Measurements from ENCODE around the gene HLA-DPB1. TPM values are rescaled to one million over a fixed set of nuclear protein-coding genes. Genes with fewer than 3 reads are reported as not detected.

HLA-DPB1 gene
- total RNA-seq, 1 experiment from 2014 or later: not detected

DNA sequence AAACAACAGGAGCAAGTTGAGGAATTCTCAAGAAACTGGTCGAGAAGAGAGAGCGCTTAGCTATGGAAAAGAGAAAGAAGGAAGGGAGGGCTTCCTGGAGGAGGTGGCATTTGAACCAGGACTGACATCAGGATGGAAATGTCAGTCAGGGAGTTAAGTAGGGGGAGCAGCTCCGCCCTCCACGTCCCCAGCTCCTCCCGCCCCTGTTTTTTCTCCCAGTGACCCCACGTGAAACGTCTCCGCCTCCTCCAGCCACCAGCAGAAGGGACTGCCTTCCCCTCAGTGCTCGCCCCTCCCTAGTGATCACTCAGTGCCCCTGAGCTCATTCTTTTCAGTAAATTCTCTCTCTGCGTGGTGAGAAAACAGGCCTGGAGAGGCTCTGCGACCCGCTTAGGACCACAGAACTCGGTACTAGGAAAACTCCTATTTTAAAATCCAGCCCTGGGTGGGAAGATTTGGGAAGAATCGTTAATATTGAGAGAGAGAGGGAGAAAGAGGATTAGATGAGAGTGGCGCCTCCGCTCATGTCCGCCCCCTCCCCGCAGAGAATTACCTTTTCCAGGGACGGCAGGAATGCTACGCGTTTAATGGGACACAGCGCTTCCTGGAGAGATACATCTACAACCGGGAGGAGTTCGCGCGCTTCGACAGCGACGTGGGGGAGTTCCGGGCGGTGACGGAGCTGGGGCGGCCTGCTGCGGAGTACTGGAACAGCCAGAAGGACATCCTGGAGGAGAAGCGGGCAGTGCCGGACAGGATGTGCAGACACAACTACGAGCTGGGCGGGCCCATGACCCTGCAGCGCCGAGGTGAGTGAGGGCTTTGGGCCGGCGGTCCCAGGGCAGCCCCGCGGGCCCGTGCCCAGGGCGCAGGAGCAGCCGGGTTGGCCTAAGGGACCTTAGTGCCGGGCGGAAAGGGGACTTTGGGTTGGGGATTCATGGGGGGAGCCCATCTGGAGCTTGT, 4.6 kb downstream of the HLA-DPB1 start:
- peaks cover 22% of the 10 kb centered on the region for H3K27me3 Mint-ChIP-seq (ENCODE audit: insufficient read depth, unreplicated experiment)
- Histone ChIP-seq H3K9me3 (no peaks in the 10 kb centered on the region), H3K4me3 (ENCODE audit: low read depth, low read length) (no peak overlapping the region), H3K27me3 (replicated peaks; ENCODE audit: control insufficient read depth, insufficient read depth, low read length) (no peaks in the 10 kb centered on the region), H3K36me3 (ENCODE audit: control insufficient read depth, insufficient read depth, low read length) (no peaks in the 10 kb centered on the region), H3K4me1 (no peaks in the 10 kb centered on the region)
- no peaks in the 10 kb centered on the region for H3K4me1 Mint-ChIP-seq (ENCODE audit: low read depth, unreplicated experiment)
- H3K36me3 Mint-ChIP-seq (ENCODE audit: insufficient read depth, unreplicated experiment): no peaks in the 10 kb centered on the region
- ChIA-PET CTCF (no interaction called here), POLR2A (no interaction called here)
- intact Hi-C loops (cut with micrococcal nuclease; ENCODE audit: unreplicated experiment): no loop called here
- H3K4me3 Mint-ChIP-seq (ENCODE audit: unreplicated experiment): no peak overlapping the region
- BruUV-seq (replicated peaks): no TSS peak
- DNase-seq: no peak
- TF ChIP-seq, protein P1, sequence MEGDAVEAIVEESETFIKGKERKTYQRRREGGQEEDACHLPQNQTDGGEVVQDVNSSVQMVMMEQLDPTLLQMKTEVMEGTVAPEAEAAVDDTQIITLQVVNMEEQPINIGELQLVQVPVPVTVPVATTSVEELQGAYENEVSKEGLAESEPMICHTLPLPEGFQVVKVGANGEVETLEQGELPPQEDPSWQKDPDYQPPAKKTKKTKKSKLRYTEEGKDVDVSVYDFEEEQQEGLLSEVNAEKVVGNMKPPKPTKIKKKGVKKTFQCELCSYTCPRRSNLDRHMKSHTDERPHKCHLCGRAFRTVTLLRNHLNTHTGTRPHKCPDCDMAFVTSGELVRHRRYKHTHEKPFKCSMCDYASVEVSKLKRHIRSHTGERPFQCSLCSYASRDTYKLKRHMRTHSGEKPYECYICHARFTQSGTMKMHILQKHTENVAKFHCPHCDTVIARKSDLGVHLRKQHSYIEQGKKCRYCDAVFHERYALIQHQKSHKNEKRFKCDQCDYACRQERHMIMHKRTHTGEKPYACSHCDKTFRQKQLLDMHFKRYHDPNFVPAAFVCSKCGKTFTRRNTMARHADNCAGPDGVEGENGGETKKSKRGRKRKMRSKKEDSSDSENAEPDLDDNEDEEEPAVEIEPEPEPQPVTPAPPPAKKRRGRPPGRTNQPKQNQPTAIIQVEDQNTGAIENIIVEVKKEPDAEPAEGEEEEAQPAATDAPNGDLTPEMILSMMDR (IDR thresholded peaks at IDR 0.05; ENCODE audit: insufficient read depth in 1 of 2, low read depth in 1 of 2, low read length in 1 of 2, severe bottlenecking in 1 of 2, unreplicated experiment in 1 of 2): no peak
- no peak overlapping the region for H3K27ac Mint-ChIP-seq (ENCODE audit: unreplicated experiment)
- H3K9me3 Mint-ChIP-seq (ENCODE audit: unreplicated experiment): peaks cover 17% of the 10 kb centered on the region

DNA sequence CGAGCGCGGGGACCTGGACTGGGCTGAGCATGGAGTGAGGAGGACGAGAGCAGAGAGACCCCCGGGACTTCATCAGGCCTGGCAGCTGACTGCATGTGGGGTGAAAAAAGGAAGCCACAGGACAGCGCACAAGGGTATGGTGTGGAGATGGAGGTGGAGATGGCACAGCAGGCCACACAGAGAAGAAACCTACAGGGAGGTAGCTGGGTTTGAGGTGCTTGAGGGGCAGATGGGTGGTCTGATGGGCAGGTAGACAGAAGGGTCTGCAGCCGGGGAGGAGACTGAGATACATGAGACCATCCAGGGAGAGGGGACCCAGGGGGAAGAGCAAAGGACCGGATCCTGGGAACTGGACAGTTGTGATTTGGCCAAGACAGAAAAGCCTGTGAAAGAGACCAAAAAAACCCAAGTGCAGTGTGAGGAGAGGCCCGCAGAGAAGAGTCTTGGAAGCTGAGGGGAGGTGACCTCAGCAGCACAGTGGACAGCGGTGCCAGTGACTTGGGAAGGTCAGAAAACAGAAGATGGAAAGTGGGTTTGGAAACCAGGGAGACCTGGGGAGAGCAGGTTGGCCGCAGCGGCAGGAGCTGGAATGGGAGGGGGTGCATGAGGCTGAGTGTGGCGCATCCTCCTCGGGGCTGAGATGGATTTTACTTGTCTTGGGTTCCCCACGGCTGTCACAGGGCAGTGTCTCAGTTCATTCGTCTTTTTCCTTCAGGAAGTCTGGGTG, 5.5 kb downstream of the HLA-DPB1 start:
- no peaks in the 10 kb centered on the region for H3K36me3 ChIP-seq (ENCODE audit: control insufficient read depth, insufficient read depth, low read length)
- ChIA-PET CTCF (no interaction called here), POLR2A (no interaction called here)
- Mint-ChIP-seq H3K27ac (ENCODE audit: unreplicated experiment) (no peak overlapping the region), H3K27me3 (ENCODE audit: insufficient read depth, unreplicated experiment) (peaks cover 22% of the 10 kb centered on the region), H3K4me1 (ENCODE audit: low read depth, unreplicated experiment) (no peaks in the 10 kb centered on the region), H3K4me3 (ENCODE audit: unreplicated experiment) (no peak overlapping the region), H3K9me3 (ENCODE audit: unreplicated experiment) (peaks cover 17% of the 10 kb centered on the region), H3K36me3 (ENCODE audit: insufficient read depth, unreplicated experiment) (no peaks in the 10 kb centered on the region)
- DNase-seq: no peak
- H3K4me1 ChIP-seq: no peaks in the 10 kb centered on the region
- intact Hi-C loops (cut with micrococcal nuclease; ENCODE audit: unreplicated experiment): no loop called here
- H3K4me3 ChIP-seq (ENCODE audit: low read depth, low read length): no peak overlapping the region
- no peaks in the 10 kb centered on the region for H3K9me3 ChIP-seq
- BruUV-seq (replicated peaks): no TSS peak
- H3K27me3 ChIP-seq (replicated peaks; ENCODE audit: control insufficient read depth, insufficient read depth, low read length): no peaks in the 10 kb centered on the region; the same call in 1 of the 2 replicates
- TF ChIP-seq, protein P1 (IDR thresholded peaks at IDR 0.05; ENCODE audit: insufficient read depth in 1 of 2, low read depth in 1 of 2, low read length in 1 of 2, severe bottlenecking in 1 of 2, unreplicated experiment in 1 of 2): no peak

DNA sequence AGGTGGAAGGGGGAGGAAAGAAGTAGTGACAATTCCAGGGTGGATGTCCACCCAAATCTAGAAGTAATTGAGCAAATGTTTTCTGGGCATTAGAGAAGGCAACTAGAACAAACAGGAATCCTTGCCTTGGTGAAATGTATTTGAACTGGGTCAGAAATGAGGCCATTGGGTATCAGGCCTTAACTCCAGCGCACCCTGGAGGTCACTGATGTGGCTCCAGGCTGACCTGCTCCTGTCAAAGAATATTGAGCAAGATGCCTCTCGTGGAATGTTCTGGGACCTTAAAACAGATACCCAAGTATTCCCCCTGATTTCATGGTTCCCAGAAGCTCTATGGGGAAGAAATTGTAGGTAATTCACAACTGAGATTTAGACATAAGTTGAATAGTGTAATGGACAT, 6.9 kb downstream of the HLA-DPB1 start:
- BruUV-seq (replicated peaks): no TSS peak
- Histone ChIP-seq H3K9me3 (no peaks in the 10 kb centered on the region), H3K27me3 (replicated peaks; ENCODE audit: control insufficient read depth, insufficient read depth, low read length) (no peaks in the 10 kb centered on the region; the same call in 1 of the 2 replicates), H3K4me1 (no peaks in the 10 kb centered on the region), H3K4me3 (ENCODE audit: low read depth, low read length) (no peak overlapping the region), H3K36me3 (ENCODE audit: control insufficient read depth, insufficient read depth, low read length) (no peaks in the 10 kb centered on the region)
- Mint-ChIP-seq H3K4me1 (ENCODE audit: low read depth, unreplicated experiment) (no peaks in the 10 kb centered on the region), H3K27me3 (ENCODE audit: insufficient read depth, unreplicated experiment) (peaks cover 20% of the 10 kb centered on the region), H3K4me3 (ENCODE audit: unreplicated experiment) (no peak overlapping the region), H3K27ac (ENCODE audit: unreplicated experiment) (no peak overlapping the region), H3K36me3 (ENCODE audit: insufficient read depth, unreplicated experiment) (no peaks in the 10 kb centered on the region), H3K9me3 (ENCODE audit: unreplicated experiment) (peaks cover 17% of the 10 kb centered on the region)
- TF ChIP-seq, protein P1 (IDR thresholded peaks at IDR 0.05; ENCODE audit: insufficient read depth in 1 of 2, low read depth in 1 of 2, low read length in 1 of 2, severe bottlenecking in 1 of 2, unreplicated experiment in 1 of 2): peak; percentile 17 to 53
- ChIA-PET POLR2A (no interaction called here), CTCF (no interaction called here)
- peak in 1 of 2 experiments; percentile 34 for DNase-seq
- intact Hi-C loops (cut with micrococcal nuclease; ENCODE audit: unreplicated experiment): loop anchor here (1.0 kb wide), 1 partner anchor 68 kb away; no protein-coding TSS in a partner anchor
